Liver (tissue), 9 donors: ENCODE measurements around the gene BICRA. TPM values are rescaled to one million over a fixed set of nuclear protein-coding genes. Genes with fewer than 3 reads are reported as not detected.

Experiments used
- DNase-seq: peaks from one replicate; pipeline ENCODE4 v3.0.0-alpha.2; 2017; ENCODE audit warnings: low spot score
- H3K27ac ChIP-seq, 2 donors: one replicate each; pipeline ENCODE4 v1.7.0; 2013; ENCODE audit warnings: inconsistent platforms in 2 of 2, low read length in 2 of 2, control low read depth in 1 of 2, low read depth in 1 of 2, mild to moderate bottlenecking in 1 of 2
- H3K27me3 ChIP-seq, 4 donors: one replicate each; pipeline versions ENCODE4 v1.6.1 to v1.7.0; 2013; ENCODE audit warnings: low read length in 3 of 4, inconsistent platforms in 1 of 4, mild to moderate bottlenecking in 1 of 4, moderate library complexity in 1 of 4; ENCODE audit not compliant: control insufficient read depth in 4 of 4, insufficient read depth in 4 of 4
- H3K36me3 ChIP-seq, 4 donors: one replicate each; pipeline versions ENCODE4 v1.6.1 to v1.7.0; 2013; ENCODE audit warnings: low read length in 3 of 4, mild to moderate bottlenecking in 3 of 4, low read depth in 1 of 4, moderate library complexity in 1 of 4; ENCODE audit not compliant: control insufficient read depth in 4 of 4, insufficient read depth in 3 of 4
- H3K4me1 ChIP-seq, 4 donors: one replicate each; pipeline versions ENCODE4 v1.6.1 to v1.7.0; 2013; ENCODE audit warnings: low read length in 3 of 4, mild to moderate bottlenecking in 3 of 4, moderate library complexity in 1 of 4; ENCODE audit not compliant: control insufficient read depth in 4 of 4, insufficient read depth in 4 of 4
- H3K4me3 ChIP-seq, 3 donors: one replicate each; pipeline versions ENCODE4 v1.6.1 to v1.7.0; 2013; ENCODE audit warnings: low read length in 3 of 3, control low read depth in 1 of 3, low read depth in 1 of 3, mild to moderate bottlenecking in 1 of 3
- H3K9ac ChIP-seq, 2 donors: one replicate each; pipeline ENCODE4 v1.7.0; 2013; ENCODE audit warnings: low read length in 2 of 2, mild to moderate bottlenecking in 2 of 2, moderate library complexity in 2 of 2, control low read depth in 1 of 2, low read depth in 1 of 2
- H3K9me3 ChIP-seq, 4 donors: one replicate each; pipeline versions ENCODE4 v1.6.1 to v1.7.0; 2013; ENCODE audit warnings: low read length in 3 of 4; ENCODE audit not compliant: control insufficient read depth in 4 of 4
- ATF3 ChIP-seq: IDR thresholded peaks from 2 replicates; pipeline ENCODE4 v1.6.1; 2016; ENCODE audit warnings: antibody characterized with exemption
- CTCF ChIP-seq: fragments of 150-350 bp; IDR thresholded peaks from 2 replicates; pipeline ENCODE4 v1.5.1; 2017; ENCODE audit warnings: improper control_type of control experiment, low read depth, low read length; ENCODE audit not compliant: missing input control
- EGR1 ChIP-seq, 2 donors: IDR thresholded peaks; 2 replicates each; pipeline ENCODE4 v1.6.1; 2016 to 2018; ENCODE audit warnings: antibody characterized with exemption in 2 of 2, low read depth in 2 of 2
- FOXA1 ChIP-seq: IDR thresholded peaks from 2 replicates; pipeline ENCODE4 v1.6.1; 2016; ENCODE audit warnings: antibody characterized with exemption
- HNF4A ChIP-seq, 2 donors: conservative IDR thresholded peaks; 2 replicates each; pipeline ENCODE4 v1.6.1; 2016; ENCODE audit warnings: antibody characterized with exemption in 2 of 2, mild to moderate bottlenecking in 2 of 2
- HNF4G ChIP-seq: IDR thresholded peaks from 2 replicates; pipeline ENCODE4 v1.6.1; 2016; ENCODE audit warnings: antibody characterized with exemption
- JUND ChIP-seq, 2 donors: IDR thresholded peaks; 2 replicates each; pipeline ENCODE4 v1.6.1; 2016; ENCODE audit warnings: antibody characterized with exemption in 2 of 2
- MAX ChIP-seq: IDR thresholded peaks from 2 replicates; pipeline ENCODE4 v1.6.1; 2016; ENCODE audit warnings: antibody characterized with exemption
- NR2F2 ChIP-seq: IDR thresholded peaks from 2 replicates; pipeline ENCODE4 v1.6.1; 2016; ENCODE audit warnings: antibody characterized with exemption
- RXRA ChIP-seq, 2 donors: IDR thresholded peaks; 2 replicates each; pipeline ENCODE4 v1.6.1; 2017 to 2018; ENCODE audit warnings: antibody characterized with exemption in 2 of 2, mild to moderate bottlenecking in 1 of 2
- SP1 ChIP-seq: IDR thresholded peaks from 2 replicates; pipeline ENCODE4 v1.6.1; 2018; ENCODE audit warnings: antibody characterized with exemption, mild to moderate bottlenecking
- TAF1 ChIP-seq: conservative IDR thresholded peaks from 2 replicates; pipeline ENCODE4 v1.6.1; 2016; ENCODE audit warnings: antibody characterized with exemption, mild to moderate bottlenecking
- WGBS: extraction: QIAGEN DNeasy Blood & Tissue Kit; methylation state at CpG from one replicate; pipeline ENCODE4 v1.1.7; 2013; 5-methylcytosine and 5-hydroxymethylcytosine counted together
- polyA plus RNA-seq, 2 donors: library from polyadenylated mRNA; stranded (reverse) in 1 of 2; unstranded in 1 of 2; fragments of 200-250 nt in 1 of 2; fragments of >200 nt in 1 of 2; fragmentation: Nextera tagmentation in 1 of 2; extraction: Ambion mirVana in 1 of 2; gene quantifications; one replicate each; pipeline versions ENCODE4 v1.2.1 to v1.2.3, GENCODE V29; 2013 to 2015
- total RNA-seq, 2 donors: library from RNA; depleted of rRNA; stranded (reverse); fragments of >200 nt; gene quantifications; one replicate each; pipeline ENCODE4 v1.2.3, GENCODE V29; 2014
- TF ChIP-seq, protein P1 (sequence below): IDR thresholded peaks from 2 replicates; pipeline ENCODE4 v1.6.1; 2016; ENCODE audit warnings: antibody characterized with exemption
- donor health status: healthy.
- donor health status: healthy.
- donor health status: healthy.
- donor health status: healthy.
- donor health status: healthy.

BICRA gene
- total and polyA plus RNA-seq, 4 donors = 0.63 to 8.9 (median 3.0) TPM

DNA sequence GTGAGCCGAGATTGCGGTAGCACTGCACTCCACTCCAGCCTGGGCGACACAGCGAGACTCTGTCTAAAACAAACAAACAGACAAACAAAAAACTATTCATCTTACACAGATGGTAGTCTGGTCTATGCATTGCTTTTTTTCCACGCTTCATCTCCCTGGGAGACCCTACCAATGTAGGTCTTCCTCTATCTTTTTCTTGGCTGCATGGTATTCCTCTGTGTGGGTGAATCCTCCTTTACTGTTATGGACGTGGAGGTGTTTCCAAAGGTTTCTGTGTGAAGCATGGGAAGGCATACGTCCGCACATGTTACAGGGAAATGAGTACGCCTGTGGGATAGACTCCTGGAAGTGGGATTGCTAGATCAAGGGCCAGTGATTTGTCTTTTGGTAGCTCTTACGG lies 5.6 kb downstream of the BICRA start:
- Histone ChIP-seq H3K4me1 (peaks cover 13 to 33% (median 25%) of the 10 kb centered on the region in 4 donors), H3K4me3 (no peak overlapping the region), H3K9me3 (no peaks in the 10 kb centered on the region), H3K27ac (no peak overlapping the region), H3K27me3 (no peaks in the 10 kb centered on the region), H3K36me3 (no peaks in the 10 kb centered on the region), H3K9ac (no peak overlapping the region)
- DNase-seq = no peak
- 98% methylated on average over 10 of the region's 10 CpGs for WGBS
- TF ChIP-seq ATF3 = no peak
- no peak for TF ChIP-seq FOXA1

DNA sequence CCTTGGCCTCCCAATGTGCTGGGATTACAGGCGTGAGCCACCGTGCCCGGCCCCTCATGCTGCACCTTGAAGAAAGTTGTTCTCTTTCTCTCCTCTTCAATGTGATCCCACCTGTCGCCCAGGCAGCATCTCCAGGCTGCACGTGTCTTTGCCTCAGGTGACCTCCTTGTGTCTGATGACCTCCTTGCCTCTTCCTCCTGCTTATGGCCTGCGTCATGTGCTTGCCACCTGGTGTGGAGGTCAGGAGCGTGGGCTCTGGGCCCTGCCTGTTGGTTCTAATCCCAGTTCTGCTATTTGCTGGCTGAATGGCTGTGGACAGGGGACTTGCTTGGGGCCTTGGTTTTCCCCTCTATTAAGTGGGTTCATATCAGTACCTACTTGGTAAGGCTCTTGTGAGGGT lies 6.3 kb downstream of the BICRA start:
- H3K9ac ChIP-seq = no peak overlapping the region
- WGBS = 94% methylated on average over 7 of the region's 7 CpGs
- no peak overlapping the region for H3K27ac ChIP-seq
- H3K36me3 ChIP-seq = no peaks in the 10 kb centered on the region
- peaks cover 13 to 37% (median 32%) of the 10 kb centered on the region in 4 donors for H3K4me1 ChIP-seq
- H3K9me3 ChIP-seq = no peaks in the 10 kb centered on the region
- no peaks in the 10 kb centered on the region for H3K27me3 ChIP-seq
- no peak for TF ChIP-seq TAF1
- TF ChIP-seq NR2F2 = no peak
- no peak for TF ChIP-seq ATF3
- TF ChIP-seq JUND (IDR thresholded peaks at IDR 0.05) = no peak
- no peak for TF ChIP-seq RXRA (IDR thresholded peaks at IDR 0.05)
- TF ChIP-seq CTCF = no peak
- TF ChIP-seq MAX = no peak
- TF ChIP-seq HNF4G = no peak
- TF ChIP-seq EGR1 (IDR thresholded peaks at IDR 0.05; ENCODE audit: low read depth in 2 of 2) = no peak
- TF ChIP-seq SP1 = no peak
- H3K4me3 ChIP-seq = no peak overlapping the region
- DNase-seq = no peak

DNA sequence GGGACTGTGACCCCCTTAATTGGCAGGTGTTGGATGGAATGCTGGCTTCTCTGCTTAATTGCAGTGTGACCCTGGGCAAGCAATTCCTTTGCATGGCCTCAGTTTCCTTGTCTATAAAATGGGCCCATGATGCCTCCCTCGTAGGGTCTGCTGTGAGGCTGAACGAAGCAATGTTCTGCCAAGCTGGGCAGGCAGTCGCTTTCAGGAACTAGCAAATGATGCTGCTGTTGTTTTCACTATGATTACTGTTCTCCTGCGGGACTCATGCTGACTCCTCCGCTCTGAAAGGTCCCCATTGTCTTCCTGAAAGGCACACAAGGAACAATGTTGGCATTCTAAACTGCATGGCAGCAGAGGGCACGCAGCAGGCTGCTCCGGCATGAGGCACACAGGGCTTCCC lies 6.8 kb downstream of the BICRA start:
- 96% methylated on average over 7 of the region's 7 CpGs for WGBS
- Histone ChIP-seq H3K27me3 (no peaks in the 10 kb centered on the region), H3K4me3 (no peak overlapping the region), H3K9me3 (no peaks in the 10 kb centered on the region), H3K9ac (no peak overlapping the region), H3K27ac (no peak overlapping the region), H3K36me3 (no peaks in the 10 kb centered on the region), H3K4me1 (peaks cover 13 to 32% (median 30%) of the 10 kb centered on the region in 4 donors)
- TF ChIP-seq JUND (IDR thresholded peaks at IDR 0.05) = no peak
- TF ChIP-seq TAF1 = no peak
- no peak for TF ChIP-seq FOXA1
- TF ChIP-seq HNF4A (conservative IDR thresholded peaks at IDR 0.05) = no peak
- TF ChIP-seq, protein P1, sequence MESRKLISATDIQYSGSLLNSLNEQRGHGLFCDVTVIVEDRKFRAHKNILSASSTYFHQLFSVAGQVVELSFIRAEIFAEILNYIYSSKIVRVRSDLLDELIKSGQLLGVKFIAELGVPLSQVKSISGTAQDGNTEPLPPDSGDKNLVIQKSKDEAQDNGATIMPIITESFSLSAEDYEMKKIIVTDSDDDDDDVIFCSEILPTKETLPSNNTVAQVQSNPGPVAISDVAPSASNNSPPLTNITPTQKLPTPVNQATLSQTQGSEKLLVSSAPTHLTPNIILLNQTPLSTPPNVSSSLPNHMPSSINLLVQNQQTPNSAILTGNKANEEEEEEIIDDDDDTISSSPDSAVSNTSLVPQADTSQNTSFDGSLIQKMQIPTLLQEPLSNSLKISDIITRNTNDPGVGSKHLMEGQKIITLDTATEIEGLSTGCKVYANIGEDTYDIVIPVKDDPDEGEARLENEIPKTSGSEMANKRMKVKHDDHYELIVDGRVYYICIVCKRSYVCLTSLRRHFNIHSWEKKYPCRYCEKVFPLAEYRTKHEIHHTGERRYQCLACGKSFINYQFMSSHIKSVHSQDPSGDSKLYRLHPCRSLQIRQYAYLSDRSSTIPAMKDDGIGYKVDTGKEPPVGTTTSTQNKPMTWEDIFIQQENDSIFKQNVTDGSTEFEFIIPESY = no peak
- no peak for TF ChIP-seq ATF3
- no peak for TF ChIP-seq MAX
- no peak for DNase-seq
